Measurements from ENCODE around the gene YES1. TPM values are rescaled to one million over a fixed set of nuclear protein-coding genes. Genes with fewer than 3 reads are reported as not detected.

The YES1 gene
- total RNA-seq, 1 experiment from 2014 or later = 84.5 TPM

- ChIA-PET RAD21 (ENCODE audit: low non-redundant PET in 1 of 2, low total read pairs in 2 of 2, uncharacterized antibody in 2 of 2, unreplicated experiment in 2 of 2) (no interaction called here), CTCF (interaction anchor here (1.2 to 1.9 kb wide), 3 partner anchors 11 to 19 kb away, joined by 4 to 7 read pairs (median 6); no protein-coding TSS in a partner anchor), POLR2A (interaction anchor here (1.1 kb wide), 1 partner anchor 17 kb away, joined by 3 read pairs; no protein-coding TSS in a partner anchor)
- no peak for TF ChIP-seq CBX3 (IDR thresholded peaks at IDR 0.05; ENCODE audit: low read depth)
- TF ChIP-seq SRF (IDR thresholded peaks at IDR 0.05; ENCODE audit: low read depth) = no peak
- TF ChIP-seq FOSL1 (IDR thresholded peaks at IDR 0.05; ENCODE audit: low read depth) = no peak
- TF ChIP-seq SP1 (IDR thresholded peaks at IDR 0.05; ENCODE audit: low read depth) = no peak
- no peak for TF ChIP-seq ATF3 (IDR thresholded peaks at IDR 0.05)
- no peak for TF ChIP-seq TCF7L2 (IDR thresholded peaks at IDR 0.05; ENCODE audit: borderline replicate concordance, extremely low read depth, insufficient read depth, insufficient read length)
- TF ChIP-seq ZNF274 (IDR thresholded peaks at IDR 0.05; ENCODE audit: low read depth, low read length) = no peak
- TF ChIP-seq REST (IDR thresholded peaks at IDR 0.05; ENCODE audit: low read depth) = no peak
- TF ChIP-seq SIN3A (IDR thresholded peaks at IDR 0.05; ENCODE audit: low read depth) = no peak
- no peak for TF ChIP-seq EGR1 (IDR thresholded peaks at IDR 0.05; ENCODE audit: low read depth)
- TF ChIP-seq ELF1 (IDR thresholded peaks at IDR 0.05; ENCODE audit: borderline replicate concordance, low read depth) = no peak
- no peak for TF ChIP-seq YY1 (IDR thresholded peaks at IDR 0.05; ENCODE audit: extremely low read depth, insufficient replicate concordance, low read depth, low read length)
- TF ChIP-seq, protein P1, sequence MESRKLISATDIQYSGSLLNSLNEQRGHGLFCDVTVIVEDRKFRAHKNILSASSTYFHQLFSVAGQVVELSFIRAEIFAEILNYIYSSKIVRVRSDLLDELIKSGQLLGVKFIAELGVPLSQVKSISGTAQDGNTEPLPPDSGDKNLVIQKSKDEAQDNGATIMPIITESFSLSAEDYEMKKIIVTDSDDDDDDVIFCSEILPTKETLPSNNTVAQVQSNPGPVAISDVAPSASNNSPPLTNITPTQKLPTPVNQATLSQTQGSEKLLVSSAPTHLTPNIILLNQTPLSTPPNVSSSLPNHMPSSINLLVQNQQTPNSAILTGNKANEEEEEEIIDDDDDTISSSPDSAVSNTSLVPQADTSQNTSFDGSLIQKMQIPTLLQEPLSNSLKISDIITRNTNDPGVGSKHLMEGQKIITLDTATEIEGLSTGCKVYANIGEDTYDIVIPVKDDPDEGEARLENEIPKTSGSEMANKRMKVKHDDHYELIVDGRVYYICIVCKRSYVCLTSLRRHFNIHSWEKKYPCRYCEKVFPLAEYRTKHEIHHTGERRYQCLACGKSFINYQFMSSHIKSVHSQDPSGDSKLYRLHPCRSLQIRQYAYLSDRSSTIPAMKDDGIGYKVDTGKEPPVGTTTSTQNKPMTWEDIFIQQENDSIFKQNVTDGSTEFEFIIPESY (IDR thresholded peaks at IDR 0.05; ENCODE audit: extremely low read depth, insufficient replicate concordance, low read length) = no peak
- Histone ChIP-seq H4K20me1 (ENCODE audit: insufficient read depth) (0 out of 2 replicates have a peak, but pooled peaks cover 10% of the 10 kb centered on the region), H3K79me2 (ENCODE audit: insufficient read depth, low read length) (peaks cover 34% of the 10 kb centered on the region), H3K4me2 (ENCODE audit: low read length) (peak overlapping the region; percentile 89), H3K9me3 (ENCODE audit: control insufficient read depth in 1 of 2, insufficient read depth in 1 of 2, low read depth in 1 of 2, low read length in 2 of 2) (no peaks in the 10 kb centered on the region), H3K4me3 (replicated peaks in 1 of 2; ENCODE audit: low read depth in 1 of 2, low read length in 2 of 2) (peak overlapping the region; percentile 84 to 91), H3K9ac (ENCODE audit: low read length) (peak overlapping the region; percentile 86), H3K9me2 (ENCODE audit: insufficient read depth) (no peaks in the 10 kb centered on the region), H3K36me3 (ENCODE audit: control insufficient read depth in 1 of 2, insufficient read depth in 2 of 2, low read length in 2 of 2) (no peaks in the 10 kb centered on the region), H2AFZ (ENCODE audit: low read depth, low read length, poor library complexity, severe bottlenecking) (no peak overlapping the region), H3K27ac (ENCODE audit: low read depth, low read length) (peak overlapping the region; percentile 81), H3K4me1 (ENCODE audit: control insufficient read depth in 1 of 2, insufficient read depth in 2 of 2, low read length in 2 of 2) (peaks cover 11 to 18% of the 10 kb centered on the region in 2 experiments), H3K27me3 (ENCODE audit: insufficient read depth, low read length) (no peaks in the 10 kb centered on the region)
- no peak for DNase-seq (ENCODE audit: low read depth, low spot score)
- intact Hi-C loops (cut with micrococcal nuclease) = no loop called here
- ATAC-seq = no peak
- BruUV-seq (replicated peaks) = no TSS peak
Observed at GRCh38 chr18:813172-814071, 1.4 kb upstream of the YES1 start.
